Activated CD4-positive, alpha-beta T cell treated with anti-CD3 and anti-CD28 coated beads, Interleukin-2, amount 50 U/mL, for 16 hours (primary cell): ENCODE measurements around the gene LRRC42.

Experiments
- DNase-seq: peaks from one replicate; pipeline ENCODE4 v3.0.0-alpha.2; 2020

LRRC42 gene

DNA sequence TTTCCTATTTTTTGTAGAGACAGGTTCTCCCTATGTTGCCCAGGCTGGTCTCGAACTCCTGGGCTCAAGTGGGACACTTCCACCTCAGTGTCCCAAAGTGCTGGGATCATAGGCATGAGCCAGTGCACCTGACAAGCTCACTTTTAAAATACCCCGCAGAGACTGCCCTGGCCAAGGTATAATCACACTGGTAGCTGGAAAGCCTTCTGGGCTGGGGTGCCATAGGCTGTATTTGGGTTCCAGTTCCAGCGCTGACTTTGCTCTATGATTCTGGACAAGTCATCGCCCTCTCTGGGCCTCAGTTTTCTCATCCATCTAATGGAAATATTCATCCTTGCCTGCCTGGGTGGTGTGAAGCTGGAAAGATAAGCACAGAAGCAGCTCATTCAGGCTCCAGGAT, 61.5 kb downstream of the LRRC42 start:
- no peak for DNase-seq

GRCh38 chr1:54008876-54009275, 62.7 kb downstream of the LRRC42 start:
- DNase-seq = no peak

DNA sequence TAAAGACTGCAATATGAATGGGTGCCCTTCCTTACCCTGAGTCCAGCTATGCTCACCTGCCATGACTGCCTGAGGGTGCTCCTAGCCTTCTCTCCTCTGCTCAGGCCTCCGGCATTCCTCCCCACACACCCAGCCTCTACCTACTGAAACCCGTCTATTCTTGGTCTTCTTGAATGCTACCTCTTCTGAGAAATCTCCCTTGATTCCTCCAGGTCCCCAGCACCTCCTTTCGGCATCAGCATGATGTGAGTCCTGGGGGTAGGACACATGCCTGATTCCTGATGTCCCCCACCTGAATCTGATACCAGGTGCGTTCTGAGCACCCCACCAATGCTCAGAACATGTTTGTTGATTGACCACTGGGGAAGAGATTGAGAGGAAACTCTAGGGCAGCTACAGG, 63.3 kb downstream of the LRRC42 start:
- DNase-seq = no peak

DNA sequence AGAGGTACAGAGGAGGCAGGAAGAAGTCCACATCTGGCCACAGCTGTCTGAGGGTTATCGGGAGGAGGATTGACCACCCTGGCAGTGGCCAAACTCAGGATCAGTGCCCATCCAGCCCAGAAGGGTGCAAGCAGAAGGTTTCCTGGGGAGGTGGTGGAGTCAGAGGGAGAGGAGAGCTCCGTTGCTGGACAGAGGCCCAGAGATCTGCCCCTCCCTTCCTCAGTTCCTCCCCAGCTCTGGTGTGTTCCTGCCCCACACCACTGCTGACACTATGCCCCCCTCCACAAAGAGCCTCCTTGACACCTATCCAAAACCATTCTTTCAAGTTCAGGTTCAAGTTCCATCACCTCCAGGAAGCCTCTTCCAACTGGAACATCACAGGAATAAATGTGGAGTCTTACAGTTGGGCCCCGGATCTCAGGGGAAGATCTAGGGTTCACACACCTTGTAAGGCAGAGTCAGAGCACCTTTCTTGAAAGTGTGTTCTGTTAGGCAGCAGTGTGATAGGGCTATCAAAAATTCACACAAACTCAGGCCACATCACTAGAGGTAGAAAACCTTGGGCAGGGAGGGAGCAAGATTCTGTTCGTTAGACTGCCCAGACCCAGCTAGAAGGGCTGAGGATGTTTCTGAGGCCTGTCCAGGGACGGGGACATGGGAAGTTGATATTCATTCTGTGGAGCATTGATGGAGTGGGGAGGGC, 64.4 kb downstream of the LRRC42 start:
- no peak for DNase-seq

GRCh38 chr1:54011316-54012007, 65.3 kb downstream of the LRRC42 start:
- DNase-seq = no peak

DNA sequence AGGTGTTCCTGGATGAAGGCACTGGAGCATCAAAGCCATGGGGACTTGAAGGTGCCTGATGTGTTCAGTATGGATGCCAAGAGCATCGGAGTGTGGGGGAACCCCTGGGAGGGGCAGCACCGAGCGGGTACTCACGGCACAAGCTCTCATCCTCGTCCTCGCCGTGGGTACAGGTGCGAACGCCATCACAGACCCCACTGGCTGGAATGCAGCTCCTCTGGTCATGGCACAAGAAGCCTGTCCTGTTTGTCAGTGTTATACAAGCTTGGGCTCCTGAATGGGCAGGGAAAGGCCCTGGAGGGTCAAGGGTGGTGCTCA, 65.8 kb downstream of the LRRC42 start:
- DNase-seq = no peak

DNA sequence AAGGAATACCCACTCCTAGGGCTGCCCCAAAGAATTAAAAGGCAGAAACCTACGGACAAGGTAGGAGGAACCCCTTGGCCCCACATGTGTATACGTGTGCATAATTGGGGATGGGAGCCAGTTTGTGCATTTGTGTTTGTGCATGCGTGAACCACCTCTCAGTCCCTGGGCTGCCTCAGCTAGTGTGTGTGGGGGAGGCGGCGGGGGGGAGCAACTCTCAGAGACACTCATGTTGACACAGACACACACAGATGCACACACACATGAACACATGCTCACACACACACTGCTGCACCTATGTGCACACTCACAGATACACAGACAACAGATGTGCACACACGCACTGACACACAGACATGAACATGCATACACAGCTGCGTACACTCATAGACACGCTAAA, 66.7 kb downstream of the LRRC42 start:
- DNase-seq = no peak

GRCh38 chr1:54013393-54014008, 67.4 kb downstream of the LRRC42 start:
- no peak for DNase-seq

DNA sequence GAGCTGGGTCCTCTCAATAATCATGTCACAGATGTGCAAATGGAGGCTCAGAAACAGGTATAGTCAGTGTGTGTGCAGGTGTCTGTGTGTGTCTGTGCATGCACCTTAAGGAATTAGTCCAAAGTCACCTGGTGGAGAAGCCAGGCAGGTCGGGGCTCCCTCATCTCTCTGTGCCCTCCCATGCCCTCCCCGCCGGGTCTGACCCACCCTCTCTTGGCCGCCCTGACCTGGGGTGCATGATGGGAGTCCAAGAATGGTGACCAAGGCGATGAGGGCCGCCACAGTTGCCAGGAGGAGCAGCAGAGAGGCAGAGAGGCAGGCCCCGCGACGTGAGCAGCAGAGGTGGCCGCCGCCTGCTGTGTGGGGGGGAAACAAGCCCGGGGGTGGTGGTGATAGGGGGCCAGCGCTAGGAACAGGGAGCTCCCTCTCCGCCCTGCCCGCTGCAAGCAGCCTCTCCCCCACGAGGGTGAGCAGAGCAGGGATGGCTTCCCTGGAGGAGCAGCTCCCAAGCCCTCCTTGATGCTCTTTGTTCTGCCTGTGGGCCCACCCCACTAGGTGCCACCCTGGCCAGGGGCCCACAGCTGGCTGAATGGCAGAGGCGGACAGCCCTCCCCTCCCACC, 68.0 kb downstream of the LRRC42 start:
- DNase-seq = no peak

DNA sequence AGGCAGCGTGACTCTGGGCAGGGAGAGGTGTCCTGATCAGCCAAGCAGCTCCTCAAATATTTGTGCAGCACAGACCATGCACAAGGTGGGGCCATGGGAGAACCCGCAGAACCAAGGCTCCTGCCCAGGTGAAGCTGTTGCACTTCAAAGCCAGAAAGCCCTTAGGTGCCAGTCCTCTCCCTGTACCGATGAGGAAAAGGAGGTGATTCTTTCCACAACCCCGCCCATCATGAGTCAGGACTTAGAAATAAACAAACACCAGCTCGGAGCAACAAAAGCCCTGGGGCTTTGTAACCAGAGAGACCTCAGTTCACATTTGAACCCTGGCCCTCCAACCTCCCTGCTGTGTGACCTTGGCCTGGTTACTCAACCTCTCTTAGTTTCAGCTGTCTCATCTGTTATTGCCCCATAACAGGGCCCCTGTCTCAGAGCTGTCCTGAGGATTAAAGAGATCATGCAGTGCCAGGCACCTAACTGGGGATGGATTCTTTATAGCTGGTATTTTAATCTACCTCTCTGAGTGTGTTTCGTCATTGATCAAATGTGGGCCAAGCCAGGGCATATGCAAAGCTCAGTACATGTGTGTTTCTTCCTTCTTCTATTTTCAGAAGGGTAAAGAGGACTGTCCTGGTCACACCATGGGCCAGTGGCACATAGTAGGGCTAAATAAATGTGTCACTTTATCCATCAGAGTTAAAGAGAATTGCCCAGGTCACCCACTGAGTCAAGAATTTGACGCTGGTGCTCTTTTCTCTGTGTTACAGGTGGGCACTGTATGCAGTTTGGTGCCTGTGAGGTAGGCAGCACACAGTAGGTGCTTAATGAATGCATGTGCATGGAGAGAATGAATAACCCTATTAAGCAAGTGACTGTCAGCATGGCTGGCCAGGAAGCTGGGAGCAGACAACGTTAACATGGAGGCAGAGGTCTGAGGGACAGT, 70.5 kb downstream of the LRRC42 start:
- DNase-seq = no peak
